CD14-positive monocyte (primary cell): ENCODE results near the gene GPR4. TPM values are rescaled to one million over a fixed set of nuclear protein-coding genes. Genes with fewer than 3 reads are reported as not detected.

ENCODE experiments used
- DNase-seq, 3 donors: peaks; one replicate each; pipeline ENCODE4 v3.0.0-alpha.2; 2011 to 2022
- H2AFZ ChIP-seq: 2 replicates; pipeline ENCODE4 v1.6.0; 2012; ENCODE audit warnings: mild to moderate bottlenecking, low read depth, low read length, inconsistent platforms; ENCODE audit not compliant: insufficient read depth, poor library complexity, severe bottlenecking
- H3K27ac ChIP-seq, 2 donors: 1 replicate in 1 of 2; 2 replicates in 1 of 2; pipeline ENCODE4 v1.5.1; 2012 to 2013; ENCODE audit warnings: low read length in 2 of 2, control low read depth in 1 of 2, inconsistent platforms in 1 of 2, low read depth in 1 of 2, mild to moderate bottlenecking in 1 of 2
- H3K27me3 ChIP-seq, 2 donors: one replicate each; pipeline versions ENCODE4 v1.6.0 to v1.6.1; 2011 to 2013; ENCODE audit warnings: low read length in 2 of 2; ENCODE audit not compliant: control insufficient read depth in 2 of 2, insufficient read depth in 2 of 2
- H3K36me3 ChIP-seq, 2 donors: replicated peaks in 1 of 2; 1 replicate in 1 of 2; 2 replicates in 1 of 2; pipeline versions ENCODE4 v1.5.1 to v1.6.1; 2012 to 2013; ENCODE audit warnings: low read length in 2 of 2, control low read depth in 1 of 2, inconsistent platforms in 1 of 2, mild to moderate bottlenecking in 1 of 2; ENCODE audit not compliant: insufficient read depth in 2 of 2, control insufficient read depth in 1 of 2
- H3K4me1 ChIP-seq, 2 donors: 1 replicate in 1 of 2; 2 replicates in 1 of 2; pipeline versions ENCODE4 v1.5.1 to v1.6.1; 2012 to 2013; ENCODE audit warnings: low read length in 2 of 2, control low read depth in 1 of 2, inconsistent platforms in 1 of 2, mild to moderate bottlenecking in 1 of 2, moderate library complexity in 1 of 2; ENCODE audit not compliant: insufficient read depth in 2 of 2, control insufficient read depth in 1 of 2
- H3K4me2 ChIP-seq: replicated peaks from 2 replicates; pipeline ENCODE3; 2012; ENCODE audit warnings: low read length, moderate library complexity, mild to moderate bottlenecking; ENCODE audit not compliant: poor library complexity, severe bottlenecking; ENCODE audit errors: extremely low read depth
- H3K4me3 ChIP-seq, 3 experiments: fragments of 200-600 bp in 1 of 3; sonication (generic) in 1 of 3; replicated peaks in 1 of 3; 1 replicate in 2 of 3; 2 replicates in 1 of 3; pipeline ENCODE4 v1.5.1; 2011 to 2013; ENCODE audit warnings: low read length in 3 of 3, mild to moderate bottlenecking in 3 of 3, control low read depth in 2 of 3, low read depth in 2 of 3, inconsistent platforms in 1 of 3, moderate library complexity in 1 of 3
- H3K79me2 ChIP-seq: 2 replicates; pipeline ENCODE4 v1.6.0; 2012; ENCODE audit warnings: mild to moderate bottlenecking, control low read depth, inconsistent platforms, low read length, moderate library complexity; ENCODE audit not compliant: insufficient read depth
- H3K9ac ChIP-seq: 2 replicates; pipeline ENCODE4 v1.6.0; 2017; ENCODE audit warnings: low read length, mild to moderate bottlenecking; ENCODE audit not compliant: insufficient read depth, poor library complexity, severe bottlenecking
- H3K9me3 ChIP-seq, 2 donors: replicated peaks in 1 of 2; 1 replicate in 1 of 2; 2 replicates in 1 of 2; pipeline versions ENCODE4 v1.5.1 to v1.6.1; 2012 to 2013; ENCODE audit warnings: low read length in 2 of 2, control low read depth in 1 of 2; ENCODE audit not compliant: control insufficient read depth in 1 of 2, insufficient read depth in 1 of 2
- H4K20me1 ChIP-seq: 2 replicates; pipeline ENCODE4 v1.6.0; 2012; ENCODE audit warnings: mild to moderate bottlenecking, low read length, control low read depth, moderate library complexity; ENCODE audit not compliant: insufficient read depth
- H3K27ac Mint-ChIP-seq, 7 donors: one replicate each; pipeline ENCODE4 v1.8.0; 2020; ENCODE audit warnings: mild to moderate bottlenecking in 7 of 7, mixed read lengths in 7 of 7, moderate library complexity in 6 of 7, inconsistent platforms in 2 of 7
- H3K27me3 Mint-ChIP-seq, 3 donors: one replicate each; pipeline ENCODE4 v1.8.0; 2021 to 2022; ENCODE audit warnings: low read depth in 3 of 3, mild to moderate bottlenecking in 3 of 3, mixed read lengths in 3 of 3, moderate library complexity in 3 of 3, inconsistent platforms in 1 of 3
- H3K36me3 Mint-ChIP-seq, 2 donors: one replicate each; pipeline ENCODE4 v1.8.0; 2020; ENCODE audit warnings: mixed read lengths in 2 of 2, inconsistent platforms in 1 of 2, mild to moderate bottlenecking in 1 of 2
- H3K4me1 Mint-ChIP-seq: one replicate; pipeline ENCODE4 v1.8.0; 2020; ENCODE audit warnings: mild to moderate bottlenecking, mixed read lengths
- H3K4me3 Mint-ChIP-seq, 2 donors: one replicate each; pipeline ENCODE4 v1.8.0; 2020; ENCODE audit warnings: mild to moderate bottlenecking in 2 of 2, mixed read lengths in 2 of 2, moderate library complexity in 1 of 2
- H3K9me3 Mint-ChIP-seq, 7 donors: one replicate each; pipeline ENCODE4 v1.8.0; 2020 to 2022; ENCODE audit warnings: mixed read lengths in 7 of 7, mild to moderate bottlenecking in 6 of 7, moderate library complexity in 6 of 7, inconsistent platforms in 2 of 7
- WGBS: methylation state at CpG from one replicate; pipeline ENCODE4 v1.1.5; 2013; ENCODE audit warnings: missing lambda C conversion rate; ENCODE audit not compliant: insufficient coverage; 5-methylcytosine and 5-hydroxymethylcytosine counted together
- intact Hi-C, 2 donors: fragments of 100-400 bp; cut with micrococcal nuclease; formaldehyde crosslinking; loops; one replicate each; pipeline versions ENCODE4 v1.15.0 to v1.15.1; 2023
- polyA plus RNA-seq, 3 donors: library from polyadenylated mRNA; depleted of rRNA in 1 of 3; unstranded in 2 of 3; stranded (reverse) in 1 of 3; fragments of 300-500 nt in 2 of 3; fragments of >200 nt in 1 of 3; fragmentation: Illumina TruSeq in 2 of 3; gene quantifications; 1 replicate in 2 of 3; 2 replicates in 1 of 3; pipeline ENCODE4 v1.2.3, GENCODE V29; 2012 to 2021
- TF ChIP-seq, protein P1 (sequence below): fragments of 200-600 bp; IDR thresholded peaks from one replicate; pipeline ENCODE4 v1.8.0; 2022; ENCODE audit warnings: antibody characterized with exemption, mild to moderate bottlenecking

Gene GPR4
- polyA plus RNA-seq, 3 donors = not detected

DNA sequence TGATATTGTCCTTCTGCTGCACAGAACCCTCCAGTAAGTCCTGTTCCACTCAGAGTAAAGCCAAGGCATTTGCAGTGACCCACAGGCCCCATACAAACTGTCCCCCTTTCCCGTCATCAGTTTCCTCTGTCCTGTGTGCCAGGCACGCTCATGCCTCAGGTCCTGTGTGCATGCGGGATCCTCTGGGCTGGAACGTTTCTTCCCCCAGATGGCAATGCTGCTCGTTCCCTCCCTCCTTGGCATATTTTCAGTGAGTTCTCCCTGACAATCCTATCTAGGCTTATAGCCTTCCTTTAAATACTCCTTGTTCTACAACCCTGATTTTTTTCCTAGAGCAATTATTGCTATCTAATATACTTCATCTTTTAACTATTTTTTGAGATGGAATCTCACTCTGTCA lies 23.2 kb downstream of the GPR4 start:
- DNase-seq = no peak
- TF ChIP-seq, protein P1, sequence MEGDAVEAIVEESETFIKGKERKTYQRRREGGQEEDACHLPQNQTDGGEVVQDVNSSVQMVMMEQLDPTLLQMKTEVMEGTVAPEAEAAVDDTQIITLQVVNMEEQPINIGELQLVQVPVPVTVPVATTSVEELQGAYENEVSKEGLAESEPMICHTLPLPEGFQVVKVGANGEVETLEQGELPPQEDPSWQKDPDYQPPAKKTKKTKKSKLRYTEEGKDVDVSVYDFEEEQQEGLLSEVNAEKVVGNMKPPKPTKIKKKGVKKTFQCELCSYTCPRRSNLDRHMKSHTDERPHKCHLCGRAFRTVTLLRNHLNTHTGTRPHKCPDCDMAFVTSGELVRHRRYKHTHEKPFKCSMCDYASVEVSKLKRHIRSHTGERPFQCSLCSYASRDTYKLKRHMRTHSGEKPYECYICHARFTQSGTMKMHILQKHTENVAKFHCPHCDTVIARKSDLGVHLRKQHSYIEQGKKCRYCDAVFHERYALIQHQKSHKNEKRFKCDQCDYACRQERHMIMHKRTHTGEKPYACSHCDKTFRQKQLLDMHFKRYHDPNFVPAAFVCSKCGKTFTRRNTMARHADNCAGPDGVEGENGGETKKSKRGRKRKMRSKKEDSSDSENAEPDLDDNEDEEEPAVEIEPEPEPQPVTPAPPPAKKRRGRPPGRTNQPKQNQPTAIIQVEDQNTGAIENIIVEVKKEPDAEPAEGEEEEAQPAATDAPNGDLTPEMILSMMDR = no peak
- Histone ChIP-seq H3K4me1 (peaks cover 5 to 6% of the 10 kb centered on the region in 2 donors), H3K79me2 (peaks cover 19% of the 10 kb centered on the region), H3K27ac (no peak overlapping the region), H4K20me1 (peaks cover 9% of the 10 kb centered on the region), H3K4me3 (no peak overlapping the region), H3K4me2 (no peak overlapping the region), H3K27me3 (no peaks in the 10 kb centered on the region), H3K9ac (no peak overlapping the region), H2AFZ (no peak overlapping the region), H3K9me3 (no peaks in the 10 kb centered on the region), H3K36me3 (no peaks in the 10 kb centered on the region)
- no peak overlapping the region for H3K27ac Mint-ChIP-seq
- no peak overlapping the region for H3K4me3 Mint-ChIP-seq
- intact Hi-C loops = no loop called here
- 96% methylated on average over 5 of the region's 5 CpGs for WGBS
- peaks cover 0 to 3% (median 0%) of the 10 kb centered on the region in 7 donors for H3K9me3 Mint-ChIP-seq
- H3K4me1 Mint-ChIP-seq = peaks cover under 1% of the 10 kb centered on the region
- peaks cover 0 to 1% (median 0%) of the 10 kb centered on the region in 3 donors for H3K27me3 Mint-ChIP-seq
- H3K36me3 Mint-ChIP-seq = peaks cover 14 to 19% of the 10 kb centered on the region in 2 donors

DNA sequence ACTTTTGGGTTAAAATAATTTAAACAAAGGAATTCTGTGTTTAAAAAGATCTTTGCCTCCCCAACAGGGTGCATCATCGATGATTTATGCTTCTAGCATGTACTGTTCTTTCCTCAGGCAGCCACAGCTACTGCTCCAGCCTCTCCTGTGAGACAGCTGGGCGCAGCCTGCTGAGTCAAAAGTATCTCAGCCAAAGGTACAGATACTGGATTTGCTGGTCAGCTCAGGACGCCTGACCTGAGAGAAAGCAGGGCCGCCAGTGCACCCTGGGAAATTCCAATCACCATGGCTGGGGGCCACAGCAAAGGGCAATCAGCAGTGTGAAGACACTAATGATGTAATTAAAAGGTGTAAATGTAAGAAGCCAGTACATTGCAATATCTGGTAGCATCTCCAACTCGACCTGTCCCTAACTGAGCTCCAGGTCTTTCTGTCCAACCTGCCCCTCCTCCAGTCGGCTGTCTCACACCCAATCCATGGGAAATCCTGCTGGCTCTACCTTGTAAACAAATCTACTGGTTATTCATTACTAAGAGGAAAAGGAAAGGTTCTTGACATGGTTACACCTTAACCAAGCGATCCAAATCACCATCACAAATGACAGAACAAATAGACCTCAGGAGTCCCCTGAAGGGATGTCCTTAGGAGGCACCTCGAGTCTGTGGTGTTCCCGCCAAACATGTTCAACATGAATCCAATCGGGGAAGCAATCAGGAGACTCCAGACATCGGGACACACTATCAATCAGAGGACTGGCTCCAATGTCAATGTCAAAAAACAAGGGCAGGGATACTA lies 24.7 kb downstream of the GPR4 start:
- no peak for DNase-seq
- 82% methylated on average over 7 of the region's 11 CpGs for WGBS
- no peak overlapping the region for H3K9ac ChIP-seq
- no peaks in the 10 kb centered on the region for H3K36me3 ChIP-seq
- Mint-ChIP-seq H3K9me3 (peaks cover 0 to 3% (median 0%) of the 10 kb centered on the region in 7 donors), H3K4me1 (no peaks in the 10 kb centered on the region), H3K36me3 (peaks cover 14 to 25% of the 10 kb centered on the region in 2 donors), H3K27ac (no peak overlapping the region), H3K4me3 (no peak overlapping the region), H3K27me3 (peaks cover 0 to 1% (median 0%) of the 10 kb centered on the region in 3 donors)
- no peak overlapping the region for H2AFZ ChIP-seq
- H4K20me1 ChIP-seq = peaks cover 9% of the 10 kb centered on the region
- TF ChIP-seq, protein P1 = no peak
- H3K27ac ChIP-seq = no peak overlapping the region
- no peak overlapping the region for H3K4me3 ChIP-seq
- intact Hi-C loops = no loop called here
- H3K4me2 ChIP-seq = no peak overlapping the region
- H3K27me3 ChIP-seq = no peaks in the 10 kb centered on the region
- H3K4me1 ChIP-seq = no peaks in the 10 kb centered on the region
- no peaks in the 10 kb centered on the region for H3K9me3 ChIP-seq
- peaks cover 15% of the 10 kb centered on the region for H3K79me2 ChIP-seq
